Osteocyte (in vitro differentiated cells): ENCODE results near the gene TRIM41. TPM values are rescaled to one million over a fixed set of nuclear protein-coding genes. Genes with fewer than 3 reads are reported as not detected.
"Not testable (repeated sequence)": the region's sequence is repeated elsewhere in the genome, so short reads cannot be mapped to it uniquely, and the experiment has no call there.

ENCODE experiments used
- DNase-seq: peaks from one replicate; pipeline ENCODE4 v3.0.0; 2021; ENCODE audit warnings: mixed read lengths; ENCODE audit not compliant: unreplicated experiment; ENCODE audit errors: extremely low spot score
- H3K27ac Mint-ChIP-seq: one replicate; pipeline ENCODE4 v1.8.0; 2021; ENCODE audit warnings: mild to moderate bottlenecking, mixed read lengths; ENCODE audit not compliant: unreplicated experiment
- H3K27me3 Mint-ChIP-seq: one replicate; pipeline ENCODE4 v1.8.0; 2021; ENCODE audit warnings: mixed read lengths; ENCODE audit not compliant: unreplicated experiment
- H3K36me3 Mint-ChIP-seq: one replicate; pipeline ENCODE4 v1.8.0; 2021; ENCODE audit warnings: mixed read lengths; ENCODE audit not compliant: unreplicated experiment
- H3K4me1 Mint-ChIP-seq: one replicate; pipeline ENCODE4 v1.8.0; 2021; ENCODE audit warnings: mixed read lengths; ENCODE audit not compliant: unreplicated experiment
- H3K4me3 Mint-ChIP-seq: one replicate; pipeline ENCODE4 v1.8.0; 2021; ENCODE audit warnings: mild to moderate bottlenecking, moderate library complexity, mixed read lengths; ENCODE audit not compliant: unreplicated experiment
- H3K9me3 Mint-ChIP-seq: one replicate; pipeline ENCODE4 v1.8.0; 2021; ENCODE audit warnings: mixed read lengths; ENCODE audit not compliant: unreplicated experiment
- CTCF ChIP-seq: fragments of 200-600 bp; sonication (generic); IDR thresholded peaks from 2 replicates; pipeline ENCODE4 v1.5.0; 2021; ENCODE audit warnings: antibody characterized with exemption, mild to moderate bottlenecking, moderate library complexity
- total RNA-seq: library from RNA; stranded (reverse); gene quantifications from 2 replicates; pipeline ENCODE4 v1.2.1, GENCODE V29; 2021

TRIM41 gene
- total RNA-seq, 1 donor from 2014 or later = 27.1 TPM

GRCh38 chr5:181265092-181265671, 42.1 kb downstream of the TRIM41 start:
- H3K36me3 Mint-ChIP-seq = peaks cover 7% of the 10 kb centered on the region
- no peaks in the 10 kb centered on the region for H3K27me3 Mint-ChIP-seq
- TF ChIP-seq CTCF = no peak
- H3K4me3 Mint-ChIP-seq = no peak overlapping the region
- peaks cover 9% of the 10 kb centered on the region for H3K4me1 Mint-ChIP-seq
- no peaks in the 10 kb centered on the region for H3K9me3 Mint-ChIP-seq
- peak; percentile 78 for DNase-seq
- no peak overlapping the region for H3K27ac Mint-ChIP-seq

- H3K36me3 Mint-ChIP-seq, H3K4me3 Mint-ChIP-seq, DNase-seq, H3K9me3 Mint-ChIP-seq, H3K27ac Mint-ChIP-seq, H3K4me1 Mint-ChIP-seq, H3K27me3 Mint-ChIP-seq: not testable (repeated sequence)
These were observed 44.3 kb downstream of the TRIM41 start for GRCh38 chr5:181267291-181267904.

GRCh38 chr5:181267907-181268306, 44.8 kb downstream of the TRIM41 start:
- H3K4me3 Mint-ChIP-seq, H3K27me3 Mint-ChIP-seq, H3K9me3 Mint-ChIP-seq, H3K4me1 Mint-ChIP-seq, H3K36me3 Mint-ChIP-seq, DNase-seq, H3K27ac Mint-ChIP-seq: not testable (repeated sequence)

GRCh38 chr5:181271081-181271480, 48.0 kb downstream of the TRIM41 start:
- Mint-ChIP-seq H3K36me3 (no peaks in the 10 kb centered on the region), H3K9me3 (no peaks in the 10 kb centered on the region), H3K27ac (no peak overlapping the region), H3K4me1 (no peaks in the 10 kb centered on the region), H3K4me3 (no peak overlapping the region), H3K27me3 (no peaks in the 10 kb centered on the region)
- TF ChIP-seq CTCF = no peak
- no peak for DNase-seq

GRCh38 chr5:181273433-181273744, 50.3 kb downstream of the TRIM41 start:
- not testable (repeated sequence) for H3K9me3 Mint-ChIP-seq, DNase-seq, H3K4me1 Mint-ChIP-seq, H3K36me3 Mint-ChIP-seq, H3K4me3 Mint-ChIP-seq, H3K27ac Mint-ChIP-seq, H3K27me3 Mint-ChIP-seq

GRCh38 chr5:181280251-181280762, 57.2 kb downstream of the TRIM41 start:
- H3K27ac Mint-ChIP-seq = no peak overlapping the region
- H3K27me3 Mint-ChIP-seq = no peaks in the 10 kb centered on the region
- H3K4me3 Mint-ChIP-seq = no peak overlapping the region
- no peaks in the 10 kb centered on the region for H3K9me3 Mint-ChIP-seq
- peaks cover 3% of the 10 kb centered on the region for H3K36me3 Mint-ChIP-seq
- H3K4me1 Mint-ChIP-seq = peaks cover 18% of the 10 kb centered on the region
- no peak for TF ChIP-seq CTCF
- no peak for DNase-seq
